A549 (cell line): Measurements from ENCODE around the gene FAM163B.

Experiments used
- MAZ ChIP-seq: fragments of 150-350 bp; IDR thresholded peaks from 2 replicates; pipeline ENCODE4 v1.6.1; 2014; ENCODE audit warnings: antibody characterized with exemption, low read depth, low read length, borderline replicate concordance
- TF ChIP-seq, protein P1 (sequence below): fragments of 250-450 bp; sonication (Bioruptor Pico); IDR thresholded peaks from 2 replicates; pipeline ENCODE4 v1.5.0; 2021; ENCODE audit warnings: mild to moderate bottlenecking, moderate library complexity, borderline replicate concordance

DNA sequence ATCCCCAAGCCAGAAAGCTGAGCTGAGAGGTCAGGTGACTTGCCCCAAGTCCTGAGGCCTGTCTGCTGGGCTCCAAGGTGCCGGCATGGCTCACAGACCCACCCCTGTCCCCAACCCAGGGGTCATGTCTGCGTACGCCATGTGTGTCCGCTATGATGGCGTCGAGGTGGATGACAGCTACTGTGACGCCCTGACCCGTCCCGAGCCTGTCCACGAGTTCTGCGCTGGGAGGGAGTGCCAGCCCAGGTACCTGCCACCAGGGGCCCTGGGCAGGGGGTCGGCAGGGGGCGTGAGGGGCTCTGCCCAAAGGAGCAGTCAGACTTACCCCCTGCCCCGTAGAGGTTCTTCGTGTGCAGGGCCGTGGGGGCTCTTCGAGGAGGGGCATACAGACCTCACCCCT, 42.4 kb downstream of the FAM163B start:
- TF ChIP-seq MAZ: no peak
- TF ChIP-seq, protein P1, sequence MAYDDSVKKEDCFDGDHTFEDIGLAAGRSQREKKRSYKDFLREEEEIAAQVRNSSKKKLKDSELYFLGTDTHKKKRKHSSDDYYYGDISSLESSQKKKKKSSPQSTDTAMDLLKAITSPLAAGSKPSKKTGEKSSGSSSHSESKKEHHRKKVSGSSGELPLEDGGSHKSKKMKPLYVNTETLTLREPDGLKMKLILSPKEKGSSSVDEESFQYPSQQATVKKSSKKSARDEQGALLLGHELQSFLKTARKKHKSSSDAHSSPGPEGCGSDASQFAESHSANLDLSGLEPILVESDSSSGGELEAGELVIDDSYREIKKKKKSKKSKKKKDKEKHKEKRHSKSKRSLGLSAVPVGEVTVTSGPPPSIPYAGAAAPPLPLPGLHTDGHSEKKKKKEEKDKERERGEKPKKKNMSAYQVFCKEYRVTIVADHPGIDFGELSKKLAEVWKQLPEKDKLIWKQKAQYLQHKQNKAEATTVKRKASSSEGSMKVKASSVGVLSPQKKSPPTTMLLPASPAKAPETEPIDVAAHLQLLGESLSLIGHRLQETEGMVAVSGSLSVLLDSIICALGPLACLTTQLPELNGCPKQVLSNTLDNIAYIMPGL: no peak
